Measurements from ENCODE around the gene CD300C.

GRCh38 chr17:74584292-74585060, 38.6 kb upstream of the CD300C start:
- TF ChIP-seq, protein P1, sequence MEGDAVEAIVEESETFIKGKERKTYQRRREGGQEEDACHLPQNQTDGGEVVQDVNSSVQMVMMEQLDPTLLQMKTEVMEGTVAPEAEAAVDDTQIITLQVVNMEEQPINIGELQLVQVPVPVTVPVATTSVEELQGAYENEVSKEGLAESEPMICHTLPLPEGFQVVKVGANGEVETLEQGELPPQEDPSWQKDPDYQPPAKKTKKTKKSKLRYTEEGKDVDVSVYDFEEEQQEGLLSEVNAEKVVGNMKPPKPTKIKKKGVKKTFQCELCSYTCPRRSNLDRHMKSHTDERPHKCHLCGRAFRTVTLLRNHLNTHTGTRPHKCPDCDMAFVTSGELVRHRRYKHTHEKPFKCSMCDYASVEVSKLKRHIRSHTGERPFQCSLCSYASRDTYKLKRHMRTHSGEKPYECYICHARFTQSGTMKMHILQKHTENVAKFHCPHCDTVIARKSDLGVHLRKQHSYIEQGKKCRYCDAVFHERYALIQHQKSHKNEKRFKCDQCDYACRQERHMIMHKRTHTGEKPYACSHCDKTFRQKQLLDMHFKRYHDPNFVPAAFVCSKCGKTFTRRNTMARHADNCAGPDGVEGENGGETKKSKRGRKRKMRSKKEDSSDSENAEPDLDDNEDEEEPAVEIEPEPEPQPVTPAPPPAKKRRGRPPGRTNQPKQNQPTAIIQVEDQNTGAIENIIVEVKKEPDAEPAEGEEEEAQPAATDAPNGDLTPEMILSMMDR (conservative IDR thresholded peaks at IDR 0.05 in 1 of 2, IDR thresholded peaks at IDR 0.05 in 1 of 2; ENCODE audit: extremely low read depth in 1 of 2, insufficient read depth in 1 of 2, low read depth in 1 of 2, low read length in 2 of 2), result no peak
- TF ChIP-seq EZH2 (IDR thresholded peaks at IDR 0.05; ENCODE audit: borderline replicate concordance, low read length), result no peak

All from mammary epithelial cell (primary cell).